Neuronal stem cell (in vitro differentiated cells): ENCODE data around the gene UBE2QL1.

ENCODE experiments used
- DNase-seq: peaks from one replicate; pipeline ENCODE4 v3.0.0-alpha.2; 2013; ENCODE audit warnings: low spot score
- H2AFZ ChIP-seq: one replicate; pipeline ENCODE4 v1.6.1; 2013; ENCODE audit warnings: mild to moderate bottlenecking, low read length, inconsistent platforms
- H2AK5ac ChIP-seq: 2 replicates; pipeline ENCODE4 v1.6.1; 2013; ENCODE audit warnings: low read depth, mild to moderate bottlenecking, inconsistent platforms, low read length, moderate library complexity, mixed read lengths
- H2BK120ac ChIP-seq: 2 replicates; pipeline ENCODE4 v1.6.1; 2013; ENCODE audit warnings: low read depth, mild to moderate bottlenecking, inconsistent platforms, low read length, moderate library complexity, mixed read lengths
- H2BK12ac ChIP-seq: one replicate; pipeline ENCODE4 v1.6.1; 2013; ENCODE audit warnings: low read length, inconsistent platforms
- H2BK15ac ChIP-seq: 2 replicates; pipeline ENCODE4 v1.6.1; 2013; ENCODE audit warnings: mild to moderate bottlenecking, low read length, inconsistent platforms, mixed read lengths
- H2BK5ac ChIP-seq: one replicate; pipeline ENCODE4 v1.6.1; 2013; ENCODE audit warnings: inconsistent platforms, mild to moderate bottlenecking, low read length, moderate library complexity
- H3K14ac ChIP-seq: one replicate; pipeline ENCODE4 v1.6.1; 2013; ENCODE audit warnings: low read length, inconsistent platforms
- H3K18ac ChIP-seq: 2 replicates; pipeline ENCODE4 v1.6.1; 2013; ENCODE audit warnings: low read length, inconsistent platforms
- H3K23ac ChIP-seq: 2 replicates; pipeline ENCODE4 v1.6.1; 2013; ENCODE audit warnings: low read depth, mild to moderate bottlenecking, mixed read lengths, low read length, inconsistent platforms; ENCODE audit not compliant: poor library complexity
- H3K27ac ChIP-seq: replicated peaks from 3 replicates; pipeline ENCODE4 v1.5.1; 2013; ENCODE audit warnings: low read length, inconsistent platforms
- H3K27me3 ChIP-seq, 3 experiments: 2 replicates each; pipeline ENCODE4 v1.6.1; 2013; ENCODE audit warnings: low read length in 3 of 3, mild to moderate bottlenecking in 2 of 3, inconsistent platforms in 1 of 3, low read depth in 1 of 3, mixed read lengths in 1 of 3, moderate library complexity in 1 of 3; ENCODE audit not compliant: control insufficient read depth in 3 of 3, insufficient read depth in 3 of 3
- H3K36me3 ChIP-seq, 2 donors: replicated peaks in 1 of 2; 2 replicates each; pipeline ENCODE4 v1.6.1; 2013; ENCODE audit warnings: low read length in 2 of 2; ENCODE audit not compliant: control insufficient read depth in 2 of 2, insufficient read depth in 2 of 2
- H3K4ac ChIP-seq: 2 replicates; pipeline ENCODE4 v1.6.1; 2013; ENCODE audit warnings: inconsistent platforms, mild to moderate bottlenecking, low read length, moderate library complexity
- H3K4me1 ChIP-seq, 2 donors: 1 replicate in 1 of 2; 2 replicates in 1 of 2; pipeline ENCODE4 v1.6.1; 2013; ENCODE audit warnings: low read length in 2 of 2, low read depth in 1 of 2; ENCODE audit not compliant: control insufficient read depth in 2 of 2, insufficient read depth in 1 of 2
- H3K4me2 ChIP-seq: one replicate; pipeline ENCODE4 v1.6.1; 2013; ENCODE audit warnings: mild to moderate bottlenecking, low read length, inconsistent platforms; ENCODE audit not compliant: insufficient read depth, poor library complexity, severe bottlenecking
- H3K4me3 ChIP-seq, 2 donors: 2 replicates each; pipeline ENCODE4 v1.5.1; 2013; ENCODE audit warnings: low read length in 2 of 2, mild to moderate bottlenecking in 2 of 2, inconsistent platforms in 1 of 2, moderate library complexity in 1 of 2
- H3K79me1 ChIP-seq: one replicate; pipeline ENCODE4 v1.6.1; 2013; ENCODE audit warnings: low read depth, mild to moderate bottlenecking, inconsistent platforms, low read length, moderate library complexity
- H3K9ac ChIP-seq: one replicate; pipeline ENCODE4 v1.6.1; 2013; ENCODE audit warnings: mild to moderate bottlenecking, low read depth, low read length, inconsistent platforms; ENCODE audit not compliant: poor library complexity
- H3K9me3 ChIP-seq, 2 donors: replicated peaks in 1 of 2; 2 replicates each; pipeline versions ENCODE3 to v1.6.1; 2013; ENCODE audit warnings: low read length in 2 of 2, mild to moderate bottlenecking in 2 of 2, inconsistent platforms in 1 of 2, low read depth in 1 of 2, mixed read lengths in 1 of 2, moderate library complexity in 1 of 2; ENCODE audit not compliant: control insufficient read depth in 2 of 2, insufficient read depth in 1 of 2
- H4K8ac ChIP-seq: one replicate; pipeline ENCODE4 v1.6.1; 2013; ENCODE audit warnings: low read depth, mild to moderate bottlenecking, inconsistent platforms, low read length, moderate library complexity
- H4K91ac ChIP-seq: one replicate; pipeline ENCODE4 v1.6.1; 2013; ENCODE audit warnings: low read length, low read depth, mild to moderate bottlenecking, inconsistent platforms; ENCODE audit not compliant: poor library complexity
- WGBS, 2 donors: extraction: QIAGEN DNeasy Blood & Tissue Kit; methylation state at CpG; one replicate each; pipeline ENCODE4 v1.1.7; 2013; ENCODE audit warnings: missing lambda C conversion rate in 2 of 2, mixed read lengths in 1 of 2; ENCODE audit not compliant: insufficient read length in 2 of 2, insufficient replicate concordance in 1 of 2; ENCODE audit errors: extremely low coverage in 2 of 2; 5-methylcytosine and 5-hydroxymethylcytosine counted together

UBE2QL1 gene

GRCh38 chr5:6490246-6490645 is 41.6 kb downstream of the UBE2QL1 start:
- peaks cover 0 to 38% (median 5%) of the 10 kb centered on the region in 3 experiments for H3K27me3 ChIP-seq
- H3K79me1 ChIP-seq: peaks cover 3% of the 10 kb centered on the region
- no peak overlapping the region for H3K4me2 ChIP-seq
- H3K4ac ChIP-seq: no peak overlapping the region
- H3K9me3 ChIP-seq: no peaks in the 10 kb centered on the region
- no peak overlapping the region for H2BK120ac ChIP-seq
- no peak overlapping the region for H3K9ac ChIP-seq
- no peak overlapping the region for H3K27ac ChIP-seq
- H2BK12ac ChIP-seq: no peak overlapping the region
- H4K91ac ChIP-seq: no peak overlapping the region
- no peak overlapping the region for H3K23ac ChIP-seq
- no peak overlapping the region for H2AFZ ChIP-seq
- no CpG with 5 or more reads among the region's 9 CpGs for WGBS, 2 donors
- no peak for DNase-seq
- H3K4me1 ChIP-seq: peaks cover 0 to 10% of the 10 kb centered on the region in 2 donors
- no peak overlapping the region for H2BK5ac ChIP-seq
- no peak overlapping the region for H3K14ac ChIP-seq
- H3K36me3 ChIP-seq: no peaks in the 10 kb centered on the region
- H4K8ac ChIP-seq: no peak overlapping the region
- H2AK5ac ChIP-seq: no peak overlapping the region
- H3K18ac ChIP-seq: no peak overlapping the region
- H2BK15ac ChIP-seq: no peak overlapping the region
- no peak overlapping the region for H3K4me3 ChIP-seq

DNA sequence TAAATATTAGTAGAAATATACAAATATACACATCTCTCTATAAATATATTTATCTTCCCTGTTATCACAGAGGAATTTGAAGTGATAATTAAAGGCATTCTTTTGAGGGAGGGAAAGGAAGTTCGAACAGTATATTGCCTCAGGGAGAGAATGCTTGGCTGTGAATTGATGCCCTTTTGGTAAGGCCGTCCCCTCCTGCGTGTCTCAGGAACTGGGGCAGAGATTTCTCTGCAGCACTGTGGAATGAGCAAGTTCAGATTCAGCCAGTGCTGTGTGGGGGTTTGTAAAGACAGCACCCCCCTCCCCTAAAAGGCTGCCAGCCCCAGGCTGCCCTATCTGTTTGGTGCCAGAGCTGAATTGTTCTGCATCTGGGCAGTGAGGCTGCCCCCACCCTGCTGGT is 42.0 kb downstream of the UBE2QL1 start:
- Histone ChIP-seq H2AK5ac (no peak overlapping the region), H2BK15ac (no peak overlapping the region), H3K9ac (no peak overlapping the region), H3K4me2 (no peak overlapping the region), H3K4ac (no peak overlapping the region), H3K4me1 (peaks cover 0 to 10% of the 10 kb centered on the region in 2 donors), H3K18ac (no peak overlapping the region), H2BK12ac (no peak overlapping the region), H3K23ac (no peak overlapping the region), H3K4me3 (no peak overlapping the region), H3K9me3 (no peaks in the 10 kb centered on the region), H3K27me3 (peaks cover 0 to 43% (median 5%) of the 10 kb centered on the region in 3 experiments), H3K36me3 (no peaks in the 10 kb centered on the region), H2AFZ (no peak overlapping the region), H2BK120ac (no peak overlapping the region), H4K91ac (no peak overlapping the region), H2BK5ac (no peak overlapping the region), H3K14ac (no peak overlapping the region), H3K79me1 (peaks cover 3% of the 10 kb centered on the region), H4K8ac (no peak overlapping the region), H3K27ac (no peak overlapping the region)
- DNase-seq: no peak
- WGBS, 2 donors: no CpG with 5 or more reads among the region's 3 CpGs

DNA sequence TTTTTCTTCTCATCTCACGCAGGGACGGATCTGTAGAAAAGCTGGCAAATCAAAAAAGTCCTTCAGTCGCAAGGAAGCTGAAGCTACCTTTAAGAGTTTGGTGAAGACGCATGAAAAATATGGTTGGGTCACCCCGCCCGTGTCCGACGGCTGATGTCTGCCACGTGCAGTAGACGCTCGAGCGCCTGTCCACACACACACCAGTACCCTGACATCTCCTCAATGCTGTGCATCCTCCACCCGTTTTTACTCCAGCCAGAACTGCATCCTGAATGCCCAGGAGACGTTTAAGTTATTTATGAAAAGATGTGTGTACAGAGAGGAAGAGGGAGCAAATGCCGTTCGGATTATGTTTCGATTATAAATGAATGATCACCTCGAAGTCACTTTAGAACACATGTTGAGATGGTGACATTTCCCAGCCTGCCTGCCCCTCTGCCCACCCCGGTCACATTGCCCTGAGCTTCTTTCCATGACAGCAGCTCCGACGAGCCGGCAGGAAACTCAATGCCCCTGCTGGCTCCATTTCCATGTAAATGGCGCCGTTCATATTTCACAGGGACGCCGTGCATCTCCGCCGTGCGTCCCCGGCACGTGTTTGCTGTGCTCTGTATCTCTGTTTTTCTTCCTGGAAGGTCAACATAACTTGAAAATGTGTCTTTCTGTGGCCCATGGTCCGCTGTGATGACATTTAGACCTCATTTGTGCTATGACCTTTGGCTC is 42.7 kb downstream of the UBE2QL1 start:
- Histone ChIP-seq H4K8ac (no peak overlapping the region), H2AK5ac (no peak overlapping the region), H3K9ac (no peak overlapping the region), H3K4me3 (no peak overlapping the region), H2BK15ac (no peak overlapping the region), H4K91ac (no peak overlapping the region), H3K36me3 (no peaks in the 10 kb centered on the region), H2BK12ac (no peak overlapping the region), H3K79me1 (peaks cover 3% of the 10 kb centered on the region), H2AFZ (no peak overlapping the region), H3K18ac (no peak overlapping the region), H3K27ac (no peak overlapping the region), H3K4ac (no peak overlapping the region), H3K9me3 (no peaks in the 10 kb centered on the region), H2BK120ac (no peak overlapping the region), H3K23ac (no peak overlapping the region), H3K14ac (no peak overlapping the region), H3K4me1 (peaks cover 0 to 9% of the 10 kb centered on the region in 2 donors), H2BK5ac (no peak overlapping the region), H3K4me2 (no peak overlapping the region), H3K27me3 (peaks cover 0 to 45% (median 4%) of the 10 kb centered on the region in 3 experiments)
- WGBS, 2 donors: no CpG with 5 or more reads among the region's 32 CpGs
- DNase-seq: no peak

DNA sequence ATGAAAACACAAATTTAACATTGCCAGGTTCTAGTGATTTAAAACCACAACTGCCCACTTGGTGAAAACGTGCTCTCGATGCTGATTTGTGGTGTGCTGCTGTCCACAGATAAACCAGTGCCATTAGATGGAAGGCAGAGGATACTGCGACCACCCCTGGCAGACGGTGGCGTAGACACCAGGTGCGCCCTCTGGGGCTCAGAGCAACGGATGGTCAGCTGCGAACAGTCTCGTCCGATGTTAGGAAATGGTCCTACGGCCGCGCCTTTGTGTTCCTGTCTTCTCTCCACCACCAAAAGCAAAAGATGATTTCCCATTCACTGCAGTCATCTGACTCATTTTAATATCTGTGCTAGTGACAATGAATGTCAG is 43.2 kb downstream of the UBE2QL1 start:
- no peak overlapping the region for H4K8ac ChIP-seq
- H3K4me3 ChIP-seq: no peak overlapping the region
- H4K91ac ChIP-seq: no peak overlapping the region
- H2BK5ac ChIP-seq: peak overlapping the region; percentile 8
- peaks cover 3% of the 10 kb centered on the region for H3K79me1 ChIP-seq
- no peak overlapping the region for H2BK12ac ChIP-seq
- H3K36me3 ChIP-seq: no peaks in the 10 kb centered on the region
- no peak for DNase-seq
- no peak overlapping the region for H3K4ac ChIP-seq
- no peak overlapping the region for H3K23ac ChIP-seq
- H3K9ac ChIP-seq: no peak overlapping the region
- no peak overlapping the region for H3K18ac ChIP-seq
- no peak overlapping the region for H3K27ac ChIP-seq
- WGBS, 2 donors: no CpG with 5 or more reads among the region's 13 CpGs
- peaks cover 0 to 45% (median 4%) of the 10 kb centered on the region in 3 experiments for H3K27me3 ChIP-seq
- no peak overlapping the region for H3K14ac ChIP-seq
- no peak overlapping the region for H3K4me2 ChIP-seq
- H2AK5ac ChIP-seq: no peak overlapping the region
- H2BK15ac ChIP-seq: no peak overlapping the region
- no peak overlapping the region for H2AFZ ChIP-seq
- H3K9me3 ChIP-seq: no peaks in the 10 kb centered on the region
- H2BK120ac ChIP-seq: no peak overlapping the region
- H3K4me1 ChIP-seq: peaks cover 0 to 9% of the 10 kb centered on the region in 2 donors
